ENCODE data around the gene STK31.

DNA sequence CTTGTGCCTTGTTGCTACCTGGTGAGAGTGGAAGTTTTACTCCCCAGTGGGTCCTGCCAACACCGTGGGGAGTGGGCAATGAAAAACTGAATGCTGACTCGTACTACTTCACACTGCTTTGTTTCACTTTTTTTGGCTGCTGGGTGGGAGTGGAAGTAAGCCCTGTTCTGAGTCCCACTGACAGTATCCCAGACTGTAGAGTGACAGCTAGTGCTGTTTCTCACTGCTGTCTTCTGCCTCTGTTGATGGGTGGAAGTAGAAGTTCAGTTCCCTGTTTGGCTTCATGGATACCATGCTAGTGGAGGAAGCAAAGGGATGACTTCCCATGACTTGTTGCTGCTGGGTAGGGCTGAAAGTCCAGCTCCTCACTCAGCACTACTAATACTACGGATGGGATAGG lies 98.4 kb downstream of the STK31 start:
- TF ChIP-seq, protein P1, sequence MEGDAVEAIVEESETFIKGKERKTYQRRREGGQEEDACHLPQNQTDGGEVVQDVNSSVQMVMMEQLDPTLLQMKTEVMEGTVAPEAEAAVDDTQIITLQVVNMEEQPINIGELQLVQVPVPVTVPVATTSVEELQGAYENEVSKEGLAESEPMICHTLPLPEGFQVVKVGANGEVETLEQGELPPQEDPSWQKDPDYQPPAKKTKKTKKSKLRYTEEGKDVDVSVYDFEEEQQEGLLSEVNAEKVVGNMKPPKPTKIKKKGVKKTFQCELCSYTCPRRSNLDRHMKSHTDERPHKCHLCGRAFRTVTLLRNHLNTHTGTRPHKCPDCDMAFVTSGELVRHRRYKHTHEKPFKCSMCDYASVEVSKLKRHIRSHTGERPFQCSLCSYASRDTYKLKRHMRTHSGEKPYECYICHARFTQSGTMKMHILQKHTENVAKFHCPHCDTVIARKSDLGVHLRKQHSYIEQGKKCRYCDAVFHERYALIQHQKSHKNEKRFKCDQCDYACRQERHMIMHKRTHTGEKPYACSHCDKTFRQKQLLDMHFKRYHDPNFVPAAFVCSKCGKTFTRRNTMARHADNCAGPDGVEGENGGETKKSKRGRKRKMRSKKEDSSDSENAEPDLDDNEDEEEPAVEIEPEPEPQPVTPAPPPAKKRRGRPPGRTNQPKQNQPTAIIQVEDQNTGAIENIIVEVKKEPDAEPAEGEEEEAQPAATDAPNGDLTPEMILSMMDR (IDR thresholded peaks at IDR 0.05): no peak
- no peak for TF ChIP-seq POLR2A (IDR thresholded peaks at IDR 0.05)
